Fibroblast of lung (primary cell): ENCODE results near the gene STRIP2. TPM values are rescaled to one million over a fixed set of nuclear protein-coding genes. Genes with fewer than 3 reads are reported as not detected.

Experiments used
- DNase-seq, 2 donors: peaks; one replicate each; pipeline versions ENCODE4 v3.0.0 to v3.0.0-alpha.2; 2010; ENCODE audit warnings: low read depth in 2 of 2
- H2AFZ ChIP-seq: 2 replicates; pipeline ENCODE4 v1.5.1; 2012; ENCODE audit warnings: low read length, control low read depth, inconsistent platforms
- H3K27ac ChIP-seq: 2 replicates; pipeline ENCODE4 v1.5.1; 2011; ENCODE audit warnings: low read length, control low read depth; ENCODE audit not compliant: insufficient read depth
- H3K27me3 ChIP-seq: 2 replicates; pipeline ENCODE4 v1.5.1; 2011; ENCODE audit warnings: mild to moderate bottlenecking, low read length; ENCODE audit not compliant: control insufficient read depth, insufficient read depth
- H3K36me3 ChIP-seq: 2 replicates; pipeline ENCODE4 v1.5.1; 2011; ENCODE audit warnings: low read length; ENCODE audit not compliant: control insufficient read depth, insufficient read depth
- H3K4me1 ChIP-seq: 2 replicates; pipeline ENCODE4 v1.5.1; 2011; ENCODE audit warnings: low read length; ENCODE audit not compliant: control insufficient read depth, insufficient read depth; ENCODE audit errors: extremely low read depth
- H3K4me2 ChIP-seq: 2 replicates; pipeline ENCODE4 v1.5.1; 2011; ENCODE audit warnings: low read length, control low read depth; ENCODE audit not compliant: insufficient read depth; ENCODE audit errors: extremely low read depth
- H3K4me3 ChIP-seq, 4 experiments: fragments of 200-600 bp in 1 of 4; sonication (generic) in 1 of 4; replicated peaks in 1 of 4; 2 replicates each; pipeline ENCODE4 v1.5.1; 2011 to 2016; ENCODE audit warnings: low read length in 4 of 4, low read depth in 3 of 4, mild to moderate bottlenecking in 3 of 4, control low read depth in 2 of 4, inconsistent platforms in 1 of 4, mixed read lengths in 1 of 4; ENCODE audit not compliant: insufficient read depth in 1 of 4; ENCODE audit errors: control extremely low read depth in 1 of 4
- H3K79me2 ChIP-seq: 2 replicates; pipeline ENCODE4 v1.5.1; 2012; ENCODE audit warnings: mild to moderate bottlenecking, low read length, inconsistent platforms; ENCODE audit not compliant: control insufficient read depth, insufficient read depth
- H3K9ac ChIP-seq: 2 replicates; pipeline ENCODE4 v1.5.1; 2011; ENCODE audit warnings: mild to moderate bottlenecking, low read length, control low read depth; ENCODE audit not compliant: insufficient read depth
- H3K9me3 ChIP-seq: 2 replicates; pipeline ENCODE4 v1.5.1; 2012; ENCODE audit warnings: low read depth, low read length; ENCODE audit not compliant: control insufficient read depth, insufficient read depth
- H4K20me1 ChIP-seq: 2 replicates; pipeline ENCODE4 v1.5.1; 2011; ENCODE audit warnings: low read length; ENCODE audit not compliant: control insufficient read depth, insufficient read depth; ENCODE audit errors: extremely low read depth
- CTCF ChIP-seq, 2 donors: IDR thresholded peaks in 1 of 2; conservative IDR thresholded peaks in 1 of 2; 1 replicate in 1 of 2; 2 replicates in 1 of 2; pipeline ENCODE4 v1.5.1; 2011 to 2012; ENCODE audit warnings: low read length in 2 of 2, control low read depth in 1 of 2, inconsistent platforms in 1 of 2, low read depth in 1 of 2, mild to moderate bottlenecking in 1 of 2
- EZH2 ChIP-seq: IDR thresholded peaks from 2 replicates; pipeline ENCODE4 v1.5.1; 2012; ENCODE audit warnings: low read length, control low read depth, mild to moderate bottlenecking; ENCODE audit errors: missing control alignments
- polyA plus RNA-seq, 2 donors: library from polyadenylated mRNA; depleted of rRNA in 1 of 2; stranded (reverse) in 1 of 2; unstranded in 1 of 2; fragments of >200 nt; gene quantifications; 2 replicates each; pipeline ENCODE4 v1.2.1, GENCODE V29; 2011 to 2012; ENCODE audit warnings: missing spikeins in 1 of 2
- total RNA-seq: library from RNA; depleted of rRNA; stranded (reverse); fragments of >200 nt; gene quantifications from 2 replicates; pipeline ENCODE4 v1.2.1, GENCODE V29; 2014

STRIP2 gene
- total and polyA plus RNA-seq, 2 donors (not counting 1 experiment from before 2014, with no cell fraction given) = 1.9 to 10.9 TPM

GRCh38 chr7:129458171-129458570, 23.9 kb downstream of the STRIP2 start:
- Histone ChIP-seq H3K27ac (no peak overlapping the region), H3K27me3 (no peaks in the 10 kb centered on the region), H3K9ac (no peak overlapping the region), H3K4me2 (no peak overlapping the region), H3K4me3 (no peak overlapping the region), H3K4me1 (no peaks in the 10 kb centered on the region), H3K79me2 (no peaks in the 10 kb centered on the region), H3K9me3 (no peaks in the 10 kb centered on the region), H3K36me3 (peaks cover 6% of the 10 kb centered on the region), H4K20me1 (no peaks in the 10 kb centered on the region), H2AFZ (no peak overlapping the region)
- TF ChIP-seq EZH2 (no peak), CTCF (conservative IDR thresholded peaks at IDR 0.05 in 1 of 2, IDR thresholded peaks at IDR 0.05 in 1 of 2; ENCODE audit: low read depth in 1 of 2, low read length in 2 of 2) (no peak)
- no peak for DNase-seq

GRCh38 chr7:129461809-129462208, 27.6 kb downstream of the STRIP2 start:
- Histone ChIP-seq H2AFZ (no peak overlapping the region), H3K27me3 (no peaks in the 10 kb centered on the region), H3K4me3 (no peak overlapping the region), H3K27ac (no peak overlapping the region), H3K9ac (no peak overlapping the region), H3K4me2 (no peak overlapping the region), H4K20me1 (no peaks in the 10 kb centered on the region), H3K36me3 (peaks cover 6% of the 10 kb centered on the region), H3K4me1 (no peaks in the 10 kb centered on the region), H3K79me2 (no peaks in the 10 kb centered on the region), H3K9me3 (no peaks in the 10 kb centered on the region)
- TF ChIP-seq CTCF (conservative IDR thresholded peaks at IDR 0.05 in 1 of 2, IDR thresholded peaks at IDR 0.05 in 1 of 2; ENCODE audit: low read depth in 1 of 2, low read length in 2 of 2) (no peak), EZH2 (no peak)
- DNase-seq = no peak

- Histone ChIP-seq H3K27ac (no peak overlapping the region), H3K4me3 (no peak overlapping the region), H3K27me3 (no peaks in the 10 kb centered on the region), H3K4me2 (no peak overlapping the region), H2AFZ (no peak overlapping the region), H3K79me2 (no peaks in the 10 kb centered on the region), H3K36me3 (peaks cover 6% of the 10 kb centered on the region), H3K4me1 (no peaks in the 10 kb centered on the region), H3K9ac (no peak overlapping the region), H4K20me1 (no peaks in the 10 kb centered on the region), H3K9me3 (no peaks in the 10 kb centered on the region)
- TF ChIP-seq CTCF (conservative IDR thresholded peaks at IDR 0.05 in 1 of 2, IDR thresholded peaks at IDR 0.05 in 1 of 2; ENCODE audit: low read depth in 1 of 2, low read length in 2 of 2) (no peak), EZH2 (no peak)
- no peak for DNase-seq
These were observed 28.2 kb downstream of the STRIP2 start for GRCh38 chr7:129462420-129462819.
